Nephron progenitor cell (in vitro differentiated cells): ENCODE data around the gene FMO5.

Experiments used
- DNase-seq: peaks from one replicate; pipeline ENCODE4 v3.0.0; 2021
- H3K27ac Mint-ChIP-seq: 2 replicates; pipeline ENCODE4 v1.8.0; 2021; ENCODE audit warnings: mild to moderate bottlenecking, moderate library complexity, mixed read lengths
- H3K27me3 Mint-ChIP-seq: 2 replicates; pipeline ENCODE4 v1.8.0; 2021; ENCODE audit warnings: mild to moderate bottlenecking, low read depth, mixed read lengths; ENCODE audit not compliant: poor library complexity
- H3K36me3 Mint-ChIP-seq: 2 replicates; pipeline ENCODE4 v1.8.0; 2021; ENCODE audit warnings: low read depth, mixed read lengths
- H3K4me1 Mint-ChIP-seq: 2 replicates; pipeline ENCODE4 v1.8.0; 2021; ENCODE audit warnings: mixed read lengths
- H3K4me3 Mint-ChIP-seq: 2 replicates; pipeline ENCODE4 v1.8.0; 2021; ENCODE audit warnings: mild to moderate bottlenecking, moderate library complexity, mixed read lengths
- H3K9me3 Mint-ChIP-seq: 2 replicates; pipeline ENCODE4 v1.8.0; 2021; ENCODE audit warnings: mild to moderate bottlenecking, moderate library complexity, mixed read lengths
- TF ChIP-seq, protein P1 (sequence below): fragments of 200-600 bp; sonication (generic); IDR thresholded peaks from 2 replicates; pipeline ENCODE4 v1.5.0; 2021; ENCODE audit warnings: antibody characterized with exemption

Gene FMO5

DNA sequence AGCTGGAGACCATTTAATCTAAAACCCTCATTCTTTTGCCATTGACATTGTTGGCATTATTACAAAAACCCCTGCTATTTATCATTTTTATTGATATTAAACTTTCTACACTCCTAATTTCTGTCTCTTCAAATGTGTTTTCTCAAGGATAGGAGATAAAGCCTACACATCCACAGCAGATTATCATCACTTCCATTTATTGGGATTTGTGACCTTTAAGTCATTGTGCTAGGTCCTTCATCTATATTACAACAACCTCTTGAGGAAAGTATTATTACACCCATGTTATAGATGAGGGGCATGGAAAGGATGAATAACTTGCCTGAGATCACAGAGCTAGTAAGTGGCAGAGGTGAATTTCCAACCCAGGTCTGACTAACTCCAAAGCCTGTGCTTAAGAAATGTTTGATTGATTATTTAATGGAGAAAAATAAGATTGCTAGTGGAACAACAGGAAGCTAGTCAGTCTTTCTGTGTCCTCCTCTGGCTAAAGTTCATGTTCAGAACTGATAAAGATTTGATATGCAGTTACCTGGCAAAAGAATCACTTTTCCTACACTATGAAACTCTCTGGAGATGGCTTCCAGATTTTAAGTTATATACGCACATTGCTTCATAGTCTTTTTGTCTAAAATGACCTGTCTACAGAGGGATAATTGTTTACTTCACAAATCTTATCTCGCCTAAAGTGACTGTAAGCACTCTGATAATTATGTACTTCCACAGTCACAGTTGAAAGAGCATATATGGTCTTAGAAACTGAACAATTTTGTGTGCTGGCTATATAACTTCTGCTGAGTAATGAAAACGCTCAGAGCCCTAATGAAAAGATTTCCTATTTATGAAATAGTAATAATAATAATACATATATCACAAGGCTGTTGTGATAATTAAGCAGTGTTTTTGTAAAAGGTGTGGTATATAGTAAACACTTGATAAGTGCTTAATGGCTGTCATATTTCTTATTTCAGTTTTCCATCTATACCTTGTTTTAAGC, 15.0 kb downstream of the FMO5 start:
- H3K4me3 Mint-ChIP-seq, result no peak overlapping the region
- no peak for DNase-seq
- no peaks in the 10 kb centered on the region for H3K36me3 Mint-ChIP-seq
- TF ChIP-seq, protein P1, sequence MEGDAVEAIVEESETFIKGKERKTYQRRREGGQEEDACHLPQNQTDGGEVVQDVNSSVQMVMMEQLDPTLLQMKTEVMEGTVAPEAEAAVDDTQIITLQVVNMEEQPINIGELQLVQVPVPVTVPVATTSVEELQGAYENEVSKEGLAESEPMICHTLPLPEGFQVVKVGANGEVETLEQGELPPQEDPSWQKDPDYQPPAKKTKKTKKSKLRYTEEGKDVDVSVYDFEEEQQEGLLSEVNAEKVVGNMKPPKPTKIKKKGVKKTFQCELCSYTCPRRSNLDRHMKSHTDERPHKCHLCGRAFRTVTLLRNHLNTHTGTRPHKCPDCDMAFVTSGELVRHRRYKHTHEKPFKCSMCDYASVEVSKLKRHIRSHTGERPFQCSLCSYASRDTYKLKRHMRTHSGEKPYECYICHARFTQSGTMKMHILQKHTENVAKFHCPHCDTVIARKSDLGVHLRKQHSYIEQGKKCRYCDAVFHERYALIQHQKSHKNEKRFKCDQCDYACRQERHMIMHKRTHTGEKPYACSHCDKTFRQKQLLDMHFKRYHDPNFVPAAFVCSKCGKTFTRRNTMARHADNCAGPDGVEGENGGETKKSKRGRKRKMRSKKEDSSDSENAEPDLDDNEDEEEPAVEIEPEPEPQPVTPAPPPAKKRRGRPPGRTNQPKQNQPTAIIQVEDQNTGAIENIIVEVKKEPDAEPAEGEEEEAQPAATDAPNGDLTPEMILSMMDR, result no peak
- H3K9me3 Mint-ChIP-seq, result no peaks in the 10 kb centered on the region
- H3K27me3 Mint-ChIP-seq, result peaks cover 3% of the 10 kb centered on the region
- peaks cover 10% of the 10 kb centered on the region for H3K4me1 Mint-ChIP-seq
- no peak overlapping the region for H3K27ac Mint-ChIP-seq

DNA sequence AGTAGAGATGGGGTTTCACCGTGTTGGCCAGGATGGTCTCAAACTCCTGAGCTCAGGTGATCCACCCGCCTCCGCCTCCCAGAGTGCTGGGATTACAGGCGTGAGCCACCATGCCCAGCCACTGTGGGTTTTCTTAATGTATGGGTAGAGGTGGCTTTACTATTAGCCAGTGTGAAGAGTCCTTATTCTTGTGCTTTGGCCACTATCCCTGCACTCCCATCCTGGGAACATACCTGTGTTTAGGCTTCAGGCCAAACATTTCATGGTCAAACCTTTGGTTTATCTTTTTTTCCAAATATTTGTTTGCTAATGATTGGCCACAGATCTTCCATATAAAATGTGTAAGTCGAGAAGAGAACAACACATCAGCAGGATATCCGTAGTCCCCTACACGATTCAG, 16.5 kb downstream of the FMO5 start:
- Mint-ChIP-seq H3K9me3 (no peaks in the 10 kb centered on the region), H3K4me1 (peaks cover 6% of the 10 kb centered on the region)

DNA sequence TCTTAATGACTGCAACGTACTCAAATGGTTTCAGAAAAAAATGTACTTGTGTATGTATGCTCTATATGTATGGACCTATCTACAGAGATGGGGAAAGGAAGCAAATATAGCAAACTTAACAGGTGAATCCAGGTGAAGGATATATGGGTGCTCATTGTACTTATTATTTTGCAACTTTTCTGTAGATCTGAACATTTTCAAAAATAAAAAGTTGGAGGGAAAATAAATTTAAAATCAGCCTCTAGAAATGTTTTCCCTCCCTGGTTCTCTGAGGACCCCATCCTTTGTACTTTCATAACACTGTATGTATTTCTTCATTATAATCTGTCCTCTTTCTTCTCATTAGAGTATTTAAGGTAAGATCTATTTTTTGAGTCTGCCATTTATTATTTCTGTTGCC, 17.9 kb downstream of the FMO5 start:
- Mint-ChIP-seq H3K4me1 (no peaks in the 10 kb centered on the region), H3K36me3 (no peaks in the 10 kb centered on the region), H3K9me3 (no peaks in the 10 kb centered on the region), H3K4me3 (no peak overlapping the region), H3K27ac (no peak overlapping the region), H3K27me3 (no peaks in the 10 kb centered on the region)
- DNase-seq, result no peak
- TF ChIP-seq, protein P1, result no peak

More for the DNA sequence above, 16.5 kb downstream of the FMO5 start:
- no peaks in the 10 kb centered on the region for H3K27me3 Mint-ChIP-seq
- DNase-seq, result no peak
- no peaks in the 10 kb centered on the region for H3K36me3 Mint-ChIP-seq
- TF ChIP-seq, protein P1, result no peak
- no peak overlapping the region for H3K4me3 Mint-ChIP-seq
- no peak overlapping the region for H3K27ac Mint-ChIP-seq

DNA sequence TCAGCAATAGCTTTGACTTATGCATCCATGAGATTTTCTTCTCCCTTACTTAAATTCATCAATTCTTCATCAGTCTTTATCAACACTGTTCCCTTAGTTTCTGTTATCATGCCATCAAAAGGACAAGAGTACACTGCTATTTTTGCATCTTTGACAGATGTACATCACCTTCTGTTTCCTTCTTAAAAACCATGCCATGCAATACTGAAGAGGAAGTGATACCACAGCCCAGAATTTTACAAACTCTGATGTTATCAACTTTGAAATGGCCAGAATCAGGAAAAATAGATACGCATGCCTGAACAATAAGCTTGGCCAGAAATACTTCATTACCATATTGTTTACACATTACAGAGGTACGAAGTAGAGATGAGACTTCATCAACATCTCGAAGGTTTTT, 21.1 kb downstream of the FMO5 start:
- Mint-ChIP-seq H3K27me3 (no peaks in the 10 kb centered on the region), H3K4me1 (no peaks in the 10 kb centered on the region), H3K9me3 (no peaks in the 10 kb centered on the region), H3K27ac (no peak overlapping the region), H3K4me3 (no peak overlapping the region), H3K36me3 (no peaks in the 10 kb centered on the region)
- TF ChIP-seq, protein P1, result no peak
- DNase-seq, result no peak

DNA sequence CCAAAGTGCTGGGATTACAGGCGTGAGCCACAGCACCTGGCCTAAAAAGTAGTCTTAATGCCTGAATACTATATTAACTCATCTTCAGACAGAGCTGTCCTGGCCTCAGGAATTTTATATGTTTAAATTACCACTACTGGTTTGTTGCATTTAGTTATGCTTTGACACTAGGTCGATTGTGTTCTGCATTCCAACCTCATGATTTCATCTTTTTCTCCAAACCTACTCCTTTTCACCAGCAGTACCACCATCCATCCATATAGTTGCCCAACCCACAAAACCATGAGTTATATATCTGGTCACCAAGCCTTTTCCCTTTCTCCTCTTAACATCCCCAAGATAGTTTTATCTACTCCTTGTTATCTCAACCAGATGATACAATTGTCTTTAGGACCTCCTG, 22.6 kb downstream of the FMO5 start:
- no peaks in the 10 kb centered on the region for H3K4me1 Mint-ChIP-seq
- H3K36me3 Mint-ChIP-seq, result no peaks in the 10 kb centered on the region
- no peak overlapping the region for H3K27ac Mint-ChIP-seq
- no peaks in the 10 kb centered on the region for H3K27me3 Mint-ChIP-seq
- no peak for DNase-seq
- H3K4me3 Mint-ChIP-seq, result no peak overlapping the region
- no peaks in the 10 kb centered on the region for H3K9me3 Mint-ChIP-seq
- TF ChIP-seq, protein P1, result no peak

DNA sequence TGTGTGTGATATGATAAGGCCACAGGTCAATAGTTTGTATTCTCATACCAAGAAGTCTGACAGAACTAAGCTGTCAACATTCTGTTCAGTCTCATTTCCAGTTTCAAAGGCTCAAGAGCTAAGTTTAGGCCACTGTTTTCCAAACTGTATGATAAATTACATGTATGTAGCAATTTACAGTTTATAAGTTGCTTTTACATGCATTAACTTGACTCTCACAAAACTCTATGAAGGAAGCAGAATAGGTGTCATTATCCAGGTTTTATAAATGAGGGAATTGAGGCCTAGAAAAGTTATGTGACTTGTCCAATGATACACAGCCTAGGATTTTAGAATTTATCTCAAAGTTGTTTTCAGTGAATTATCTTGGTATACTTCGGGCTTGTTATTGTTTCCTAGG, 23.4 kb downstream of the FMO5 start:
- H3K36me3 Mint-ChIP-seq, result no peaks in the 10 kb centered on the region
- TF ChIP-seq, protein P1, result no peak
- no peak overlapping the region for H3K27ac Mint-ChIP-seq
- DNase-seq, result no peak
- no peaks in the 10 kb centered on the region for H3K4me1 Mint-ChIP-seq
- H3K4me3 Mint-ChIP-seq, result no peak overlapping the region
- H3K9me3 Mint-ChIP-seq, result no peaks in the 10 kb centered on the region
- no peaks in the 10 kb centered on the region for H3K27me3 Mint-ChIP-seq
